Neural progenitor cell (in vitro differentiated cells): ENCODE results near the gene ADCY7. TPM values are rescaled to one million over a fixed set of nuclear protein-coding genes. Genes with fewer than 3 reads are reported as not detected.

Source experiments
- DNase-seq: peaks from one replicate; pipeline ENCODE4 v3.0.0-alpha.2; 2016; ENCODE audit warnings: low spot score
- H2AFZ ChIP-seq: fragments of 200-600 bp; sonication (generic); replicated peaks from 2 replicates; pipeline ENCODE4 v1.6.1; 2016; ENCODE audit warnings: antibody characterized with exemption
- H3F3A ChIP-seq: fragments of 200-600 bp; sonication (generic); 2 replicates; pipeline ENCODE4 v1.6.1; 2016; ENCODE audit warnings: antibody characterized with exemption, low read depth
- H3K27ac ChIP-seq: fragments of 200-600 bp; sonication (generic); 2 replicates; pipeline ENCODE4 v1.5.1; 2016; ENCODE audit warnings: mild to moderate bottlenecking
- H3K27me3 ChIP-seq: fragments of 200-600 bp; sonication (generic); 2 replicates; pipeline ENCODE4 v1.6.1; 2016; ENCODE audit warnings: mild to moderate bottlenecking, moderate library complexity
- H3K36me3 ChIP-seq: fragments of 200-600 bp; sonication (generic); 2 replicates; pipeline ENCODE4 v1.5.1; 2016
- H3K4me1 ChIP-seq: fragments of 200-600 bp; sonication (generic); 2 replicates; pipeline ENCODE4 v1.6.1; 2016; ENCODE audit warnings: mixed run types
- H3K4me2 ChIP-seq: fragments of 200-600 bp; sonication (generic); 2 replicates; pipeline ENCODE4 v1.6.1; 2016
- H3K4me3 ChIP-seq: fragments of 200-600 bp; sonication (generic); 2 replicates; pipeline ENCODE4 v1.5.1; 2016
- H3K79me2 ChIP-seq: fragments of 200-600 bp; sonication (generic); 2 replicates; pipeline ENCODE4 v1.6.1; 2016; ENCODE audit warnings: low read depth
- H3K9ac ChIP-seq: fragments of 200-600 bp; sonication (generic); 2 replicates; pipeline ENCODE4 v1.6.1; 2016
- H3K9me3 ChIP-seq: fragments of 200-600 bp; sonication (generic); 2 replicates; pipeline ENCODE4 v1.5.1; 2016; ENCODE audit warnings: low read depth
- H4K20me1 ChIP-seq: fragments of 200-600 bp; sonication (generic); 2 replicates; pipeline ENCODE4 v1.6.1; 2016; ENCODE audit warnings: low read depth
- H3K27ac Mint-ChIP-seq: 3 replicates; pipeline ENCODE4 v1.8.0; 2021; ENCODE audit warnings: mixed read lengths
- H3K27me3 Mint-ChIP-seq: 2 replicates; pipeline ENCODE4 v1.8.0; 2022; ENCODE audit warnings: low read depth, mild to moderate bottlenecking, inconsistent platforms, moderate library complexity, mixed read lengths; ENCODE audit not compliant: insufficient read depth
- H3K36me3 Mint-ChIP-seq: 3 replicates; pipeline ENCODE4 v1.8.0; 2021; ENCODE audit warnings: mixed read lengths
- H3K4me1 Mint-ChIP-seq: 3 replicates; pipeline ENCODE4 v1.8.0; 2021; ENCODE audit warnings: mixed read lengths
- H3K4me3 Mint-ChIP-seq: 3 replicates; pipeline ENCODE4 v1.8.0; 2021; ENCODE audit warnings: mild to moderate bottlenecking, moderate library complexity, mixed read lengths
- H3K9me3 Mint-ChIP-seq: 3 replicates; pipeline ENCODE4 v1.8.0; 2020; ENCODE audit warnings: mixed read lengths
- CTCF ChIP-seq: fragments of 200-600 bp; sonication (generic); IDR thresholded peaks from 2 replicates; pipeline ENCODE4 v1.5.1; 2017; ENCODE audit warnings: antibody characterized with exemption, mild to moderate bottlenecking
- EZH2 ChIP-seq: fragments of 200-600 bp; sonication (generic); IDR thresholded peaks from 2 replicates; pipeline ENCODE4 v1.6.1; 2017; ENCODE audit warnings: antibody characterized with exemption, mild to moderate bottlenecking, moderate library complexity
- EZH2phosphoT487 ChIP-seq: fragments of 200-600 bp; sonication (generic); IDR thresholded peaks from 2 replicates; pipeline ENCODE4 v1.6.1; 2017; ENCODE audit warnings: antibody characterized with exemption
- total RNA-seq: library from RNA; depleted of rRNA; stranded (reverse); fragments of >200 nt; gene quantifications from 2 replicates; pipeline ENCODE4 v1.2.3, GENCODE V29; 2015; ENCODE audit warnings: low replicate concordance

Gene ADCY7
- 2.5 and 13.2 TPM in 2 replicates for total RNA-seq

DNA sequence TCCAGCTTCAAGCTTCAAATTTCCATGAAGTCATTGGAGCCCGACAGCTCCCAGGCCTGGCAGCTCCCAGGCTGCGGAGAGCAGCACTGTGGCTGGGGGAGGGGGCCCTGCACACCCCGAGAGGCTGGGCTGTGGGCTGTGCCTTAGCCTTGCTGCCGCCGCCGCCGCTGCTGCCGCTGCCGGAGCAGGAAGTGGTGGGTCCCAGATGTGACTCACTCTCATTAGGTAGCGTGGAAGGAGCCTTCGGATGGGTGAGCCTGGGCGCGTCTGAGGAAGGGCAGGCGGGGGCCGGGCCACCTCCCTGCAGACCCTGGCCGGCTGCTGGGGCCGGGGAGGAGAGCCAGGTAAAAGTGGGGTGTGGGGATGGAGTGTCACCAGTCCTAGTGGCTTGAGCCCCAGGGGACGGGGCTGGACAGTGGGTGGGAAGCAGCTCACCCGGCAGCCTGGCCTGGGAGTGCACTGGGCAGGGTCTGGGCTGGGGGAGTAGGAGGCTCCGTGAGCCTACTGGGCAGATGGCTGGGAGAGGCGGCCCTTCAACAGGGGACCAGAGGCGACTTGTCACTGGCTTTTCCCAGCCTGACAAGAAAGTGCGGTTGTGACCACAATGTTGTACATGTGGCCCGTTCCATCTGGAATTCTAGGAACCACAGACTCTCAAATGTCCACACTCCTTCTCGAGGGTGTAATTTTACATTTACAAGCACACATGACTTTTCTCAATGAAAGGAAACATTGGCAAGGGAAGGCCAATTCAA lies at the start of gene ADCY7:
TSS of gene ADCY7 (plus strand) at position 215 of the 755 bp plus-strand sequence. CDS start 21,629 bp downstream, outside the sequence.
- Mint-ChIP-seq H3K27me3 (peaks cover 12% of the 10 kb centered on the region), H3K4me3 (no peak within 1 kb of the TSS), H3K9me3 (no peaks in the 10 kb centered on the region), H3K36me3 (no peaks in the 10 kb centered on the region), H3K4me1 (peaks cover 22% of the 10 kb centered on the region), H3K27ac (peak within 1 kb of the TSS; percentile 46)
- Histone ChIP-seq H3K4me1 (peaks cover 9% of the 10 kb centered on the region), H2AFZ (no peak within 1 kb of the TSS), H3K9ac (no peak within 1 kb of the TSS), H4K20me1 (no peaks in the 10 kb centered on the region), H3K27ac (no peak within 1 kb of the TSS), H3K27me3 (no peaks in the 10 kb centered on the region), H3K36me3 (no peaks in the 10 kb centered on the region), H3K4me3 (no peak within 1 kb of the TSS), H3K9me3 (no peaks in the 10 kb centered on the region), H3F3A (no peaks in the 10 kb centered on the region), H3K79me2 (no peaks in the 10 kb centered on the region), H3K4me2 (no peak within 1 kb of the TSS)
- TF ChIP-seq CTCF: no peak
- no peak for TF ChIP-seq EZH2
- TF ChIP-seq EZH2phosphoT487: no peak
- peak; percentile 41 for DNase-seq

- H3K36me3 ChIP-seq: peaks cover 5% of the 10 kb centered on the region
- Mint-ChIP-seq H3K4me3 (no peak overlapping the region), H3K27me3 (no peaks in the 10 kb centered on the region), H3K4me1 (no peaks in the 10 kb centered on the region), H3K36me3 (peaks cover 8% of the 10 kb centered on the region), H3K27ac (no peak overlapping the region), H3K9me3 (no peaks in the 10 kb centered on the region)
- no peaks in the 10 kb centered on the region for H4K20me1 ChIP-seq
- no peak overlapping the region for H2AFZ ChIP-seq
- TF ChIP-seq EZH2 (no peak), EZH2phosphoT487 (no peak), CTCF (no peak)
- H3K4me2 ChIP-seq: no peak overlapping the region
- no peaks in the 10 kb centered on the region for H3K9me3 ChIP-seq
- H3K4me3 ChIP-seq: no peak overlapping the region
- H3K4me1 ChIP-seq: no peaks in the 10 kb centered on the region
- H3F3A ChIP-seq: peaks cover 3% of the 10 kb centered on the region
- H3K27ac ChIP-seq: no peak overlapping the region
- no peak for DNase-seq
- H3K27me3 ChIP-seq: no peaks in the 10 kb centered on the region
- no peak overlapping the region for H3K9ac ChIP-seq
- no peaks in the 10 kb centered on the region for H3K79me2 ChIP-seq
Measured at GRCh38 chr16:50219402-50219975, 46.9 kb upstream of the ADCY7 start.

DNA sequence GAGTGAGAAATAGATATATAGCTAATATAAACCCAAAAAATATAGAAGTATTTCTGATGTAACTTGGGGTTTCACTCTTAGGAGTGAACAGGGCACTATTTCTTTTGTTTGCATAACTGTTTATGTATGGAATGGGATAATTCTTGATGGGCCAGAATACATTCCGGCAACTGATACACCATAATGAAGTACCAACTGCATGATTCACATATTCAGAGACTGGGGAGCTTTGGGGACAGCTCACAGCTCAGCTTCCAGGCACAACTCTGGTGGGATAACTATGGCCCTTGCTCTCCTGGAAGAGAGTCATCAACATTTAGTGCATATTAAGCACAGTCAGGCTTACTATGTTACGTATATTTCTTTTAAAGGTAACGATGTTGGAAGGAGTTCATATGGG lies 42.1 kb upstream of the ADCY7 start:
- Mint-ChIP-seq H3K36me3 (peaks cover 9% of the 10 kb centered on the region), H3K27me3 (no peaks in the 10 kb centered on the region), H3K4me3 (no peak overlapping the region), H3K27ac (no peak overlapping the region), H3K4me1 (no peaks in the 10 kb centered on the region), H3K9me3 (no peaks in the 10 kb centered on the region)
- Histone ChIP-seq H3K9me3 (no peaks in the 10 kb centered on the region), H3K4me1 (no peaks in the 10 kb centered on the region), H4K20me1 (no peaks in the 10 kb centered on the region), H2AFZ (no peak overlapping the region), H3K4me3 (no peak overlapping the region), H3K27ac (no peak overlapping the region), H3F3A (peaks cover 3% of the 10 kb centered on the region), H3K79me2 (no peaks in the 10 kb centered on the region), H3K4me2 (no peak overlapping the region), H3K36me3 (no peaks in the 10 kb centered on the region), H3K27me3 (no peaks in the 10 kb centered on the region), H3K9ac (no peak overlapping the region)
- TF ChIP-seq EZH2 (no peak), EZH2phosphoT487 (no peak), CTCF (no peak)
- DNase-seq: no peak
